ENCODE results near the gene DAB2IP.

- TF ChIP-seq CTCF (conservative IDR thresholded peaks at IDR 0.05; ENCODE audit: low read length) = no peak
- no peak for TF ChIP-seq EZH2phosphoT487 (IDR thresholded peaks at IDR 0.05; ENCODE audit: borderline replicate concordance)
These were observed 45.5 kb downstream of the DAB2IP start for GRCh38 chr9:121696930-121697329.
